Dedifferentiated amniotic fluid mesenchymal stem cell (primary cell): ENCODE data around the gene TMPO.
A peak's percentile ranks its signal among the peaks of the same experiment; 100 is the strongest.
"Not testable (repeated sequence)": the region's sequence is repeated elsewhere in the genome, so short reads cannot be mapped to it uniquely, and the experiment has no call there.

Experiments
- DNase-seq: peaks from one replicate; pipeline ENCODE4 v3.0.0-alpha.2; 2016; ENCODE audit errors: extremely low spot score

Gene TMPO

GRCh38 chr12:98509063-98509462 lies 6.3 kb upstream of the TMPO start:
- DNase-seq: no peak

GRCh38 chr12:98511806-98512205 lies 3.6 kb upstream of the TMPO start:
- not testable (repeated sequence) for DNase-seq

DNA sequence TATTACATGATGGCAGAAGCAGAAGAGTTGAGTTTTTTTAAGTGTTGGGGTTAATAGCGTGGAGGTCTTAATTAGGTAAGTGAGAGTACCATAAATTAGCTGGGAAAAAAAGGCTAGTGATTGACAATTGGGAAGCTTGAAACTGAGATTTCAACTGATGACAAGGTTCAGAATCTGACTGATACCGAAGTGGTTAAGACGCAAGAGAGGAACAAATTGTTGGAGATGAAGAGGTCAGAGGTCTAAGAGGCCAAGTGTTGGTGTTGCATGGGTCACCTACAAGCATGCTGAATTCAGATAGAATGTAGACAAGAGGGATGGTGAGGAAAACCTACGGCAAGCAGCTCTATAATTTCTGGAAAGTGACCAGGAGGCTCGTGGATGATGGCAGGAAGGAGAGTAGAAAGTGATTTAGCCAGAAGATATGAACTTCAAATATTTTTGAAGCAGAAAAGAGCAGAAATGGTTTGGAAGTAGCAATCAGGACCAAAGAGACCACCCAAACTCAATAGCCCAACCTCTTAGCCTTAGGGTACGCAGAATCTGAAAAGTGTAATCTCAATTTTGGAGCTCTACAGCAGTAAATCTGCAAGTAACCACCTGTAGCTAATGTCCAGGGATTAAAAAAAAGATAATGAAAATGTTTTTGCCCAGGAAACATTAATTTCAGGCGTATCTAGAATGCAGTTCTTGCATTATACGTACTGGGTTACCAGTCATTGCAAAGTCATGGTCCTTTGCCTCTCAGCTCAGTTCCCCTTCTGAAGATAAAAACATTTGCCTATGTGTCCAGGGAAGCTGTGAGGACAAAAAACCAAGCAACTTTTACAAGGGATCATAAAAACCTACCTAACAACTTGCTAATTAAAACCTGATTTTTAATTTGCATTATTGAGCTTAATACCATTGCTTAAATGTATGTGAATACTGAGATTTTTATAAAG lies 1.7 kb upstream of the TMPO start:
- no peak for DNase-seq

DNA sequence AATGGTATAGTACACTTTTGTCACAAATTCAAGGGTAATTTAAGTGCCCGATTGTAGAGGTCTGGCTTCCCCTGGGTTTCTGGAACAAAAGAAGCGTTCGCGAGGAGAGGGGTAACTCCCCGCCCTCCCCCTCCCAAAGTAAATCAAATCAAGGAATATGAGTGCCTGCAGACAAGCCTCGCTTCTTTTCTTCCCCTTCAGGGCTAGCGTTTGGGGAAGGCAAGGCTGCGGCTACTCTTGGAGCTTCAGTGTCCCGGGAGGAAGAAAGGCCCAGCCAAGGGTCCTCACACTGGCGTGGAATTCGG lies 456 bp upstream of the TMPO start:
- no peak for DNase-seq

GRCh38 chr12:98516111-98516873 lies 902 bp downstream of the TMPO start:
- DNase-seq: peak; percentile 87

DNA sequence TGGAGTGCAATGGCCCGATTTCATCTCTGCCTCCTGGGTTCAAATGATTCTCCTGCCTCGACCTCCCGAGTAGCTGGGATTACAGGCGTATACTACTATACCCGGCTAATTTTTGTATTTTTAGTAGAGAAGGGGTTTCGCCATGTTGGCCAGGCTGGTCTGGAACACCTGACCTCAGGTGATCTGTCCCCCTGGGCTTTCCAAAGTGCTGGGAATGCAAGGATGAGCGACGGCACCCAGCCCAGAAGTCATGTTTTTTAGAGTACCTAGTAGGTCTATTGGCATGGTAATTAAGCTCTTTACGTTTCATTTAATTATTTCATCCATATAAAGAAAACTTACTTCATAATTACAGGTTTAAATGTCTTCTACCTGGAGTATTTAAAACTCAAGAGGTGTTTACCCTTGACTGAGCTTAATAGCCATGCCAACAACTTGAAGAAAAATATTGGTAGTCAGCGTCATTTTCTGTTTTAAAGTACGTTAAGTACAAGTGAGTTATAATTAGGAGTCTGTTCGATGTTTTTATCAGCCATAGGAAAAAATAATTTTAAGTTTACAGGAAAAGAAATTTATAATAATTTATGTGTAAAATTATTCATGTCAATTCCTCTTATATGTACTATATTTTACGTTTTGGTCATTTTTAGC lies 4.0 kb downstream of the TMPO start:
- no peak for DNase-seq

DNA sequence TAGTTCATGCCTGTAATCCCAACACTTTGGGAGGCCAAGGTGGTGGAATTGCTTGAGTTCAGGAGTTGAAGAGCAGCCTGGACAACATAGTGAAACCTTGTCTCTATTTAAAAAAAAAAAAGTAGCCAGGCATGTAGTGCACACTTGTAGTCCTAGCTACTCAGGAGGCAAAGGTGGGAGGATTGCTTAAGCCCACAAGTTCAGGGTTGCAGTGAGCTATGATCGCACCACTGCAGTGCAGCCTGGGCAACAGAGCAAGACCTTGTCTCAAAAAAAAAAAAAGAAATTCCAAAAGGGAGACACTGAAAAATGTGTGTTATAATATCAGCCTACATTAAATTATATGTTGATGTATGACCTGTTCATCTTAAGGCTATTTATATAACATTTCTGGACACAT lies 14.7 kb downstream of the TMPO start:
- no peak for DNase-seq

DNA sequence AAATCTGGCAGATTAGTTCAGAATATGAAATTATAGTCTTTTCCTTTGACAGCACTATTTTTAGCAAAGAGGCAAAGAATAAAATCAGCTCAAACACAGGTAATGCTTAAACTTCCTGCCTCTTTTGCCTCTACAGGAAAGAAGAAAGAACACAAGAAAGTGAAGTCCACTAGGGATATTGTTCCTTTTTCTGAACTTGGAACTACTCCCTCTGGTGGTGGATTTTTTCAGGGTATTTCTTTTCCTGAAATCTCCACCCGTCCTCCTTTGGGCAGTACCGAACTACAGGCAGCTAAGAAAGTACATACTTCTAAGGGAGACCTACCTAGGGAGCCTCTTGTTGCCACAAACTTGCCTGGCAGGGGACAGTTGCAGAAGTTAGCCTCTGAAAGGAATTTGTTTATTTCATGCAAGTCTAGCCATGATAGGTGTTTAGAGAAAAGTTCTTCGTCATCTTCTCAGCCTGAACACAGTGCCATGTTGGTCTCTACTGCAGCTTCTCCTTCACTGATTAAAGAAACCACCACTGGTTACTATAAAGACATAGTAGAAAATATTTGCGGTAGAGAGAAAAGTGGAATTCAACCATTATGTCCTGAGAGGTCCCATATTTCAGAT lies 17.4 kb downstream of the TMPO start:
- DNase-seq: peak; percentile 20

DNA sequence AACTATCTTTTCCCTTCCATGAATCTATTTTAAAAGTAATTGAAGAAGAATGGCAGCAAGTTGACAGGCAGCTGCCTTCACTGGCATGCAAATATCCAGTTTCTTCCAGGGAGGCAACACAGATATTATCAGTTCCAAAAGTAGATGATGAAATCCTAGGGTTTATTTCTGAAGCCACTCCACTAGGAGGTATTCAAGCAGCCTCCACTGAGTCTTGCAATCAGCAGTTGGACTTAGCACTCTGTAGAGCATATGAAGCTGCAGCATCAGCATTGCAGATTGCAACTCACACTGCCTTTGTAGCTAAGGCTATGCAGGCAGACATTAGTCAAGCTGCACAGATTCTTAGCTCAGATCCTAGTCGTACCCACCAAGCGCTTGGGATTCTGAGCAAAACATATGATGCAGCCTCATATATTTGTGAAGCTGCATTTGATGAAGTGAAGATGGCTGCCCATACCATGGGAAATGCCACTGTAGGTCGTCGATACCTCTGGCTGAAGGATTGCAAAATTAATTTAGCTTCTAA lies 18.4 kb downstream of the TMPO start:
- peak; percentile 84 for DNase-seq

DNA sequence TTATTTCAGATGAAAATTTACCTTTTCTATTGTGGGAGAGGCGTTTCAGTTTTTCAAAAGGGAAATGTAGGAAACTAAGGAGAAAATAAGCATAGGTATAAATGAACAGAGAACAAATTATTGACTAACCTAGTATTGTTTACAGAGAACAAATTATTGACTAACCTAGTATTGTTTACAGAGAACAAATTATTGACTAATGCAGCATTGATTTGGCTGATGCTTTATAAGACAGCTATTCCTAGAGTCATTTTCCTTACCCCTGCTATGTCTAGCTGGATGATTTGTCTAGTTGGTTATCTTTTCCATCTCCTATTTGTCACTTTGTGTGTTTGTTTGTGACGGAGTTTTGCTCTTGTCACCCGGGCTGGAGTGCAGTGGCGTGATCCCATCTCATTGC lies 22.6 kb downstream of the TMPO start:
- no peak for DNase-seq

- no peak for DNase-seq
Measured at GRCh38 chr12:98543701-98544100, 28.3 kb downstream of the TMPO start.

DNA sequence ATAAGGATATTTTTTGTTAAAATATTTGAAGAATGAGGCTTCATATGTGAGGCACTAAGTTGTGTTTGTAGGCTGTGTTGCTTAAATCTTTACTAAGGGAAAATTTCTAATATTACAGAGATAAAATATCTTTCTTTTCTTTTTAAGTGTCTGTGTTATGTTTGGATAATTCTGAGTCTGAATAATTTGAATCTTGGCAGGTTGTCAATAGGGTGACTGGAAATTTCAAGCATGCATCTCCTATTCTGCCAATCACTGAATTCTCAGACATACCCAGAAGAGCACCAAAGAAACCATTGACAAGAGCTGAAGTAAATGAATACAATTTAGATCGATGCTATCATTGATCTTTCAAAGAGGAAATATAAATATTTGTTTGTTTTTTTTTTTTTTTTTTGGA lies 29.4 kb downstream of the TMPO start:
- peak; percentile 19 for DNase-seq

- DNase-seq: no peak
Measured at GRCh38 chr12:98549371-98550110, 34.2 kb downstream of the TMPO start.

DNA sequence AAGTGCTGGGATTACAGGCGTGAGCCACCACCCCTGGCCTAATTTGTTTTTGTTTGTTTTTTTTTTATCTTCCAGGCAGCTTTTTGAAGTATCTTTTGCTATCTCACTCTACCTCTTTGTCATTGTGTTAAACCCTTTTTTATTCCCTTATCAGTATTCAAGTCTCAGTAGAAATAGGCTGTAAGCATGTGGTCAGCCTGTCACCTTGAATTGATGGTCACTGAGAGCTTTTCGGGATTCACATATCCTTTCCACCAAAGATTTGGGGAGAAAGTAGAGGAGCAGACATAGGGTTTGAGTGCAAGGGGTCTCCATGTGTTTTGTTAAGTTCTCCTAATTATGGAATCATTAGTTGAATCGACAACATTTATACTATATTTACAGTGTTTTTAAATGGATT lies 36.4 kb downstream of the TMPO start:
- no peak for DNase-seq

GRCh38 chr12:98558097-98558496 lies 42.7 kb downstream of the TMPO start:
- not testable (repeated sequence) for DNase-seq

DNA sequence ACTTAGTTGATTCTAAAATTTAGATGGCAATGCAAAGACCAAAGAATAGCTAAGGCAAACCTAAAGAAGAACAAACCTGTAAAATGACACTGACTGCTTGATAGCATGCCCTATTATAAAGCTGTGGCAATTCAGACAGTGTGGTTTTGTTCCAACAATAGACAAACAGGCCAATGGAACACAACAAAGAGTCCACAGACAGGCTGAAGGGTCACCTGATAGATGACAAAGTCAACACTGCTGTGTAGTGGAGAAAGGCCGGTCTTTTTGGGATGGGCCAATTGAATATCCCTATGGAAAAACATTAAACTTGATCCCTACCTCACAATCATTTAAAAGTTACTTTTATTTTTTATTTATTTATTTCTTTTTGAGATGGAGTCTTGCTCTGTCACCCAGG lies 44.3 kb downstream of the TMPO start:
- no peak for DNase-seq

GRCh38 chr12:98561846-98562245 lies 46.5 kb downstream of the TMPO start:
- DNase-seq: no peak

DNA sequence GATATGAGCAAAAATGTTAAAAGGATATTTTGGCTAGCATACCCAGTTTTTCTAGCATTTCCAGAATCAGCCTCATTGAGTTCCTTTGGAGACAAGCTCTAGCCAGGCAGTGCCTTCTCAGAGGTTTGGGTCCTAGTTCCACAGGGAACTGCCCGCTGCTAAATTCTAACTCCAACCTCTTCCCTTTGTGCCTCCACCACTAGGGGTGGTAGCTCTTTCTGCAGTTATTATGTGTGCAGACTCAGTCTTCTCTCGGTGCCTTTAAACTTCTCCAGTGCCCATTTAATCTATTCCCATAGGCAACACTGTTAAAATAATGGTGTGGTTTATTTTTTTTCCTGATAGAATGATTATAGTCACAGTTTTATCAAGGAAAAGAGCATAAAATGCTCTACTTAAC lies 56.6 kb downstream of the TMPO start:
- DNase-seq: no peak

GRCh38 chr12:98574110-98574509 lies 58.7 kb downstream of the TMPO start:
- no peak for DNase-seq

- no peak for DNase-seq
Measured at GRCh38 chr12:98575013-98575412, 59.6 kb downstream of the TMPO start.

DNA sequence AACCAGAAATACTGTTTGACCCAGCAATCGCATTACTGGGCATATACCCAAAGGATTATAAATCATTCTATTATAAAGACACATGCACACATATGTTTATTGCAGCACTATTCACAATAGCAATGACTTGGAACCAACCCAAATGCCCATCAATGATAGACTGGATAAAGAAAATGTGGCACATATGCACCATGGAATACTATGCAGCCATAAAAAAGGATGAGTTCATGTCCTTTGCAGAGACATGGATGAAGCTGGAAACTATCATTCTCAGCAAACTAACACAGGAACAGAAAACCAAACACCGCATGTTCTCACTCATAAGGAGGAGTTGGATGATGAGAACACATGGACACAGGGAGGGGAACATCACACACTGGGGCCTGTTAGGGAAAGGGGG lies 61.4 kb downstream of the TMPO start:
- not testable (repeated sequence) for DNase-seq
